HG03565 (cell line): Measurements from ENCODE around the gene MOV10.
"Not testable (repeated sequence)": the region's sequence is repeated elsewhere in the genome, so short reads cannot be mapped to it uniquely, and the experiment has no call there.

Experiments
- ATAC-seq: cut with Tn5 transposase; IDR thresholded peaks from one replicate; pipeline ENCODE4 v1.9.1; 2021; ENCODE audit warnings: mild to moderate bottlenecking, moderate library complexity; ENCODE audit not compliant: unreplicated experiment

MOV10 gene

GRCh38 chr1:112674440-112674985 lies at the start of gene MOV10:
Gene MOV10 (plus strand): TSS chr1:112674659. CDS start chr1:112674913, 254 bp downstream.
- ATAC-seq = peak; percentile 36

GRCh38 chr1:112625696-112626095 lies 48.8 kb upstream of the MOV10 start:
- ATAC-seq = no peak

DNA sequence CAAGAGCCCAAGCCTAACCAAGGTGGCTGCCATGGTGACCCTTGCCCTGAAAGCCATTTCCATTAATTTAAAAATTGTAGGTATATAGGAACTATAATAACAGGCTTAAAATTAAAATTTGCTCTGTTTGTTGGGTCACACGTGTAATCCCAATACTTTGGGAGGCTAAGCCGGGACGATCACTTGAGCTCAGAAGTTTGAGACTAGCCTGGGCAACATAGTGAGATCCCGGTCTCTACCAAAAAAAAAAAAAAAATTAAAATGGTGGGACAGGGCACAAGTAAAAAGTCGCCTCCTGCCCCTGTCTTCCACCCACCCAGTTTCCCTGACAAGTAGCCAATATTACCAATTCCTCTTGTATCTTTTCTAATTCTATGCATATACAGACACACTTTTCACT lies 48.3 kb upstream of the MOV10 start:
- ATAC-seq = no peak

GRCh38 chr1:112626887-112627286 lies 47.6 kb upstream of the MOV10 start:
- ATAC-seq = no peak

DNA sequence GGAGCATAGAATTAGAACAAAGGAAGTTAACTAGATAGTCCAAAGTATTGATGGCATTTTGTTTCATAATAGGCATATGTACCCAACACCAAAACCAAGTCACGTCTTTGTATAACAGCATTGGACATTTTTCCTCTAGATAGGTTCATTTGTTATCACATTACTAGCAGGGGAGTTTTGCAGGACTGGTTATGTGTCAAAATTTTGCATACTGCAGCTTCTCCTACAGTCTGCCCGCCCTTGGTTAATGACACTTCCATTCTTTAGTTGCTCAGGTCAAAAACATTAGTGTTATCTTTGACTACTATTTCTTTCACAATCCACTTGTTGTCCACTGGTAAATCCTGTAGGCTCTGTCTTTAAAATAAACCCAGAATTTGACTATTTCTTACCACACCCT lies 45.9 kb upstream of the MOV10 start:
- ATAC-seq = no peak

GRCh38 chr1:112629256-112629655 lies 45.2 kb upstream of the MOV10 start:
- ATAC-seq = no peak

- ATAC-seq = no peak
Measured at GRCh38 chr1:112633628-112634027, 40.8 kb upstream of the MOV10 start.

GRCh38 chr1:112634367-112634766 lies 40.1 kb upstream of the MOV10 start:
- ATAC-seq = no peak

DNA sequence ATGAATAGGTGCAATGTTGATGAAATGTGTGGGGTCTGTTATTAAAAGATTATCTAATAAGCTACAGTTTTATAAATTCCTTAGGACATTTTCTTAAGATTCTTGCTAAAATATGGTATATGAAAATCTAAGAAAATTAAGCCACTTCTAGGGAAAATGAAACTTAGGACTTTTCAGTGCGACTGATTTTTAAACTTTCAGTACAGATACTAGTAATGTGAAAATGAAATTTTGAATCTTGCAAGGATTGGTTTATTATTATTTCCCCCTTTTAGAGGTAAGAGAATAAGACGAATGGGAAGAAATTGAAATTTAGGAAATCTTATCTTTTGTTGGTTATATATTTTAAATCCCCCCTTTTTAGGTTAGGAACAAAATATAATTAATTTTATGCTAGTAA lies 38.4 kb upstream of the MOV10 start:
- ATAC-seq = no peak

- no peak for ATAC-seq
Measured at GRCh38 chr1:112636597-112637253, 37.7 kb upstream of the MOV10 start.

DNA sequence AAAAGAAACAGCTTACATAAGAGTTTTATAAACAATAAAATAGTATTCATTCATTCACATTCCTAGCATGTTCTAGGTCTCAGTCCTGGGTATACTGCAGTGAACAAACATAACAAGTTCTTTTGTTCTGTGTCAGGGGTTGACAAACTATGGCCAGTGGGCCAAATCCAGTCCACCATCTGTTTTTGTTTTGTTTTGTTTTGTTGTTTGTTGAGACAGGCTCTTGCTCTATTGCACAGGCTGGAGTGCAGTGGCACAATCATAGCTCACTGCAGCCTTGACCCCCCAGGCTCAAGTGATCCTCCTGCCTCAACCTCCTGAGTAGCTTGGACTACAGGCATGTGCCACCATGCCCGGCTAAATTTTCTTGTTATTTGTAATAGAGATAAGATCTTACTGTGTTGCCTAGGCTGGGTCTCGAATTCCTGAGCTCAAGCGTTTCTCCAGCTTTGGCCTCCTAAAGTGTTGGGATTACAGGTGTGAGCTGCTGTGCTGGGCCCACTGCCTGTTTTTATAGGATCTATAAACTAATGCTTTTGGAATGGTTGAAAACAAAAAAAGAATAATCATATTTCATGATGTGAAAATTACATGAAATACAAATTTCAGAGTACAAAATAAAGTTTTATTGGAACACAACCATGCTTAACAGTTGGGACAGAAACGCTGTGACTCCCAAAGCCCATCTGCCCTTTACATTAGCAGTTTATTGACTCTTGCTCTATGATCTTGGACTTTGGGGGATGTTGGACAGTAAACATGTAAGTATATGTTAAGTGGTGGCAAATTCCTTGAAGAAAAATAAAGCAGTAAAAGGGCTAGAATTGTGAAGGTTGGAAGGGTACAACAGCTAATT lies 37.0 kb upstream of the MOV10 start:
- no peak for ATAC-seq

GRCh38 chr1:112638110-112638428 lies 36.4 kb upstream of the MOV10 start:
- no peak for ATAC-seq

GRCh38 chr1:112640437-112640836 lies 34.0 kb upstream of the MOV10 start:
- ATAC-seq = not testable (repeated sequence)

GRCh38 chr1:112643080-112643479 lies 31.4 kb upstream of the MOV10 start:
- no peak for ATAC-seq

DNA sequence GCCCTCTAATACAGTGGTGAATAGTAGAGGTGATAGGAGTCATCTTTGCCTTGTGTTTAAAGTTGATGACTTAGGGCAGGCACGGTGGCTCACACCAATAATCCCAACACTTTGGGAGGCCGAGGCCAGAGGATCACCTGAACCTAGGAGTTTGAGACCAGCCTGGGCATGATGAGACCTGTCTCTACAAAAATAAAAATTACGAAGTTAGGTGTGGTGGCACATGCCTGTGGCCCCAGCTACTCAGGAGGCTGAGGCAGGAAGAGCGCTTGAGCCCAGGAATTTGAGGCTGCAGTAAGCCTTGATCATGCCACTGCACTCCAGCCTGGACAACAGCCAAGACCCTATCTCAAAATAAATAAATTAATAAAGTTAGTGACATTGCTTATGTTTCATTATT lies 28.2 kb upstream of the MOV10 start:
- no peak for ATAC-seq

DNA sequence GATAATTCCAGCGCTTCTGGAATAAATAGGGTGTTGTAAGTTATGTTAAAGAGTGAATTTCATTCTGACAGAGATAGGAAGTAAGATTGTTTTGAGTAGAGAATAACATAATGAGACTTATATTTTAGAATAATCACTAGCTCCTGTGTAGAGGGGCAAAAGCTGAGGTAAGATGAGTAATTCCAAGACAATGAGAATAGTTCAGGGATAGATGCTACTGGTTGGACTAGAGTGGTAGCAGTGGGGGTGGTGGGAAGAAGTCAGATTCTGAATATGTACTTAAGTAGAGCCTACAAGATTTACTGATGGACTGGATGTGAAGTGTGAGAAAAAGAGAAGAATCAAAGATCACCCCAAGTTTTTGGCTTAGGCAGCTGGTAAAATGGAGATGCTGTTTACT lies 23.3 kb upstream of the MOV10 start:
- ATAC-seq = no peak

GRCh38 chr1:112665857-112666256 lies 8.6 kb upstream of the MOV10 start:
- ATAC-seq = no peak

DNA sequence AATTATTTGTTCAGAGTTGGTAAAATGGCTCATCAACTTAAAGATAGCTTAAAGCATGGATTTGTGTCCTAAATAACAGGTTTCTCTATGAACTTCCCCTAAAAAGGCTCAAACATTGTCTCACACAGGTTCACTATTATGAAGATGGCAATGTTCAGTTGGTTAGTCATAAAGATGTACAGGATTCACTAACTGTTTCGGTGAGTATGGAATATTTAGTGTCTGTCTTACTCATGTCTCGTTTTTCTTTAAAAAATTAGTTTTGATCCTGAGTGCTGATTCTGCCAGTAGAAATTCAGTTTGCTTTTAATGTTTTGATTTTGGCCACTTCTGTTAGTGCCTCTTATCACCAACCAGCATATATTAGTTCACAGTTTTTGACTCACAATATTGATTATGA lies 7.5 kb upstream of the MOV10 start:
- ATAC-seq = no peak

DNA sequence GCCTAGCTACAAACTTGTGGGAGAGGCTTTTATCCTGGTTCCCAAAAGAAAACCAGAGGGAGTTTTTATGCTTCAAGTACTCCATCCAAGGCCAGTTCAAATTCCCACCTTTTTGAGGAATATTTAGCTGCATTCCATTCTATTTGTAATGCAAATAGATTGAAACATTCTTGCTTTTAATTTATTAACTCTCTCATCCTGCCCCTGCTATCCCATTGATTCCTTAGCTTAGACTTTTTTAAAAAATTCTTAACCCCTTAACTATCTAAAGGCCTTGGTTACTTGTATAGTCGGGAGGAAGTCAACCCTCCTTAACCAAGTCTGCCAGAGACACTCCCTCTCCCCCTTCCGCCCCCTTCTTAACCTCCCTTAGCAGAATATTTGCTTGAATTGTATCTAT lies 2.5 kb upstream of the MOV10 start:
- ATAC-seq = no peak

GRCh38 chr1:112672842-112673241 lies 1.6 kb upstream of the MOV10 start:
- no peak for ATAC-seq

DNA sequence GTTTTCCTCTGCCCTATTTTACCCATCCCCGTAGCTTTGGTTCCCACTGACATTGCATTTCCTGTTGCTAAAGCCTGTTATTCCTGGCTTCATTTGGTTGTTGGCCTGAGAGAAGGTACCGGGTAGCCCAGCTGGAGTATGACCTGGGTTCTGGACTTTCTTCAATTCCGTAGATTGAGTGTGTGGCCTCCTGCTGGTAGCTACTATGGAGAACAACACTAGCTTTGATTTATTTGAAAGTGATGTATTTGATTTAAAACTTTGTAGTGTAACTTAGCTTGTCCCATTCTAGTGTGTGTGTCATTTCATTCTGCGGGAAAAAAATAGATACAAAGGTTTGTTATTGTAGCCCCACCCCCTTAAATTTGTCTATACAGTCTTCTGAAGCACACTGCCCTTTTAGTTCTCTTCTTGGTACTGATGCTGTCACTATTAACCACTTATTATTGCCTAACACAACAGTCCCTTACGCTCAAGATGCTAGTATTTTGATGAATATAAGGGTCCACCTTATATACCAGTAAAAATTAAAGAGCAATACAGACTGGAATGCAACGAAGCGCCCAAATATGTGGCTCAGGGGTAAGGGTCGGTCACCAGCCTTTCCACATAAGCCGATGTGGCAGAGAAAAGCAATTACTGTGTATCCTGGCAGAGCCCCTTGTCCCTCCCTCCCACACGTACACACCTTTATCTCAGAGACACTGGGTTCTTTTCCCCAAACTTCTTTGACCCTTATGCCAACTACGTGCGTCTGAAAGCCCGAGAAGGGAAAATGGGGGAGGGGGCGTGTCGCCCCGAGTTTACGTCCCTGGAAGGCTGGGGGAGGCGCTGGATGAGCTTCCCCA lies 643 bp upstream of the MOV10 start:
- no peak for ATAC-seq
